HG03025 (cell line): ENCODE measurements around the gene RAB8B.

Experiments used
- ATAC-seq: cut with Tn5 transposase; IDR thresholded peaks from one replicate; pipeline ENCODE4 v1.9.1; 2021; ENCODE audit warnings: mild to moderate bottlenecking, moderate library complexity; ENCODE audit not compliant: unreplicated experiment, low FRiP score

The RAB8B gene

GRCh38 chr15:63301088-63301487 lies 111.7 kb downstream of the RAB8B start:
- ATAC-seq, result no peak

DNA sequence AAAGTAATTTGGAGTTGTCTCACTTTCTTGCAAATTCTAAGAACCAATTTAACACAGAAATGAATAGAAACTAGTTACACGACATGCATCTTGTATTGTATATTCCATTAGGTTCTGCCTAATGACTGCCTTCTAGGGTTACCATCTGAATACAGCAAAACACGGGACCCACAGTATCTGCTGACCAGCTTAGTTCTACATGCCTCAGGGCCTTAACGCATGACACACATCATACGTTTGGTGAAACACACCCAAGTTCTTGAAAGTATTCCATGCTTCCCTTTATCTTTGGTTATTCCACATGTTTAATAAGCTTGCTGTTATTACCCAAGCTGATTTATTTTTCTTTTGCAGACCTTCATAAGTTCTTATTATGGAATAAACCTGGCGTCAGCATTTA lies 115.9 kb downstream of the RAB8B start:
- ATAC-seq, result no peak

DNA sequence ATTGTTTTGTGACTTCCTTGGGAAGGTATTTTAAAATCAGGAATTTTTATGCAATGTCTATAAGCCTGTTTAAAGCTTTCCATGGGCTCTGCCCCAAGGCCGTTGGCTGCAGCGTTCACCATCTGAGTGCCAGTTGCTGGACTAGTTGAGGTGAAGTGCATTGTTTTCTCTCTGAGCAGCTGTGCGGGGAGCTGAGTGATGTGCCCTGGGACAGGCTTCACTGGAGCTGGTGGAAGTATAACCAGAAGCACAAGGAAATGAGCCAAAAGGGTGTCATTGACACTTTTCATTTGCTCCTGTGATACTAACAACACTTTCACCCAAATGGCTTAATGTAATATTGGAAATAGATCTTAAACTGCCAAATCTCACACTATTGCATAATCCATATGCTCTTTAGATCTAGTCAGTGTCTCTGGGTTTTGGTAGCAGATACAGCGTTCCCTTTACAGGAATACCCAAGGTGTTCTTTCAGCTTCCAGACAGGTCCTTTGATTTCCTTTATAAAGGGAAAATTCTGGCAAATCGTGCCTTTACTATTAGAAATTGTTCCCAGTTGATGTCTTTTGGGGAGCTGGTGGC lies 117.2 kb downstream of the RAB8B start:
- no peak for ATAC-seq

DNA sequence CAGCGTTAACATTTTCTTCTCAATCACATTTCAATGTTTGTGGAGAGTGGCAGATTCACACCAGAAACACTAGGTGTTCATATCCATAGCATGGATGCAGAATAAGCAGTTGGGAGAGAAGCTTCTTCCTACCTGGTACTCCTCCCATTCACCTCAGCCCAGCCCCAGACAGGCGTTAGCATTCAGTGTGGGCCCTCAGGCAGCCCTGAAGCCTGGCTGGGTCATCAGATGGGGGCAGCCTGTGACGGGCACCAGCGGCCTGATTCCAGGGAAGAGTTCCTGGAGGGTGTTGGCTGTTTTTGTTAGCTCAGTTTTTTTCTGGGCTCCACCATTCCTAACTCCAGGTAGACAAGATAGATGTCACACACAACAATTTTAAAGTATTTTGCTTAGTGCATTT lies 119.1 kb downstream of the RAB8B start:
- ATAC-seq, result no peak

DNA sequence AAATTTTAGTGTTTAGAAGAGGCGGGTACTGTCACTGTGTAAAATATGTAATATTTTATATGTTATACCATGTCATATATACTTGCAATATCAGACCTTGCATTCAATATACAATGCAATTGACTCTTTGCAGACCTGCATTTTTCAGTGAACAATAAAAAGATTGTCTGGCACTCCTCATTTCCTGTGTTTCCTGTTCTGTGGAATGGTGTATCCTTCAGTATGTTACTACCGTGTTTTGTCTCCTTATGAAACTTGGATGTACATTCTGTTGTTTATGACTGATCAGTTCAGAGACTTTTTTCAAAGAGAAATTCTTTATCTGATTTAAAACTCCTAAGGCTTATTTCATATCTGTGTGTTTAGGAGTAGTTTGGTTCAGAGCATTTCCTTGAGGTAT lies 119.5 kb downstream of the RAB8B start:
- ATAC-seq, result no peak

GRCh38 chr15:63310646-63311045 lies 121.2 kb downstream of the RAB8B start:
- no peak for ATAC-seq

DNA sequence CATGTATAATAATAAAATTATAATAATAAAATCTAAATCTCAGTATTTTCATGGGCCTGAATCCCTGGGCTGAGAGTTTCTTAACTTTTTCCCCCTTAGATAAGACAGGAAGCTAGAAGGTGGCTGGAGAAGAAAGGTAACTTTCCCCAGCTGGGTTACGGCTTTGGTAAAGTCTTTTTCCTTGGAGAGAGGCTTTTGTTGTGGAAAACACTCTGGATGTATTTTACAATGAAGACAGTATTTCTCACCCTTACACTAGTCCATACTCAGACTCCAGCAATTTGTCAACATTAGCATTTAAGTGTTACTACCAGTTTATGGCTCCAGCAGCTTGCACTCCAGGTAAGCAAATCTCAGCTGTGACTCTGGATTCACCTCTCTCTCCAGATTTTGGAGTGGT lies 122.9 kb downstream of the RAB8B start:
- ATAC-seq, result no peak

GRCh38 chr15:63313825-63314224 lies 124.4 kb downstream of the RAB8B start:
- ATAC-seq, result no peak

- no peak for ATAC-seq
Measured at GRCh38 chr15:63314409-63314808, 125.0 kb downstream of the RAB8B start.
